ENCODE data around the gene MIF4GD. TPM values are rescaled to one million over a fixed set of nuclear protein-coding genes. Genes with fewer than 3 reads are reported as not detected.

MIF4GD gene
- total and polyA plus RNA-seq, 10 of the 15 experiments (the other 5 are each of a cell fraction or from before 2014, with no cell fraction given), result 22.8 to 96.2 (median 60.1) TPM

DNA sequence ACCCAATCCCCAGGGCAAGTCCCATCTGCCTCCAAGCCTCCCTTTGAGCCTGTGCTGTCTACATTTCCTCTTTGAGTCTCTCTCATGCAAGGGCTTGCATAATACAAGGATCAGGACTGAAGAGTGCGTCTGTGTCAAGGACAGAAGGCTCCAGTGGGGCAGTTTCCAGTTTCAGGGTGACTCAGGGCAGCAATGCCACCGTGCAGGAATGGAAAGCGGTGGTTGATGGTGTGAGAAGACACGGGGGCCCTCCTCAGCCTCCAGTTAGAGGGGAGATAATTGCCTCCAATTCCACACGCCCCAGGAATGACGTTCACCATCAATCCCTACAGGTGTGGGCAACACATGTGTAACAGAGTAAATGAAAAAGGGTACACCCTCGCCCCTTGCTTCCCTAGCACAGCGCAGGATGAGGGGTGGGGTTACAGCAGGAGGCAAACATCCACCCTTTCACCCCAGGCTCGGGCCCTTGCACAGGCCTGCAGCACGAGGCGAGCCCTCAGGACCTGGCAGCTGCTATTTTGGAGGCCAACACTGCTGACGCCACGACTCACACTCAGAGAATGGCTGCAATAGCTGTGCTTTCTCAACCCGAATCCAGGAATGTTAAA is 43.0 kb upstream of the MIF4GD start (continued):
- TF ChIP-seq CHD1 (IDR thresholded peaks at IDR 0.05; ENCODE audit: low read depth, low read length), result no peak
- no peak for TF ChIP-seq MEF2B (IDR thresholded peaks at IDR 0.05; ENCODE audit: partially characterized antibody, poor library complexity, severe bottlenecking)
- TF ChIP-seq YBX1 (IDR thresholded peaks at IDR 0.05), result no peak
- no peak for TF ChIP-seq RFX5 (IDR thresholded peaks at IDR 0.05; ENCODE audit: low read depth, low read length)
- no peak for TF ChIP-seq MYB (IDR thresholded peaks at IDR 0.05; ENCODE audit: borderline replicate concordance, low read depth, low read length)
- no peak for TF ChIP-seq WRNIP1 (IDR thresholded peaks at IDR 0.05; ENCODE audit: borderline replicate concordance, low read depth, low read length)
- no peak for TF ChIP-seq ZNF217 (IDR thresholded peaks at IDR 0.05)
- TF ChIP-seq, protein P1, sequence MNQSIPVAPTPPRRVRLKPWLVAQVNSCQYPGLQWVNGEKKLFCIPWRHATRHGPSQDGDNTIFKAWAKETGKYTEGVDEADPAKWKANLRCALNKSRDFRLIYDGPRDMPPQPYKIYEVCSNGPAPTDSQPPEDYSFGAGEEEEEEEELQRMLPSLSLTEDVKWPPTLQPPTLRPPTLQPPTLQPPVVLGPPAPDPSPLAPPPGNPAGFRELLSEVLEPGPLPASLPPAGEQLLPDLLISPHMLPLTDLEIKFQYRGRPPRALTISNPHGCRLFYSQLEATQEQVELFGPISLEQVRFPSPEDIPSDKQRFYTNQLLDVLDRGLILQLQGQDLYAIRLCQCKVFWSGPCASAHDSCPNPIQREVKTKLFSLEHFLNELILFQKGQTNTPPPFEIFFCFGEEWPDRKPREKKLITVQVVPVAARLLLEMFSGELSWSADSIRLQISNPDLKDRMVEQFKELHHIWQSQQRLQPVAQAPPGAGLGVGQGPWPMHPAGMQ (IDR thresholded peaks at IDR 0.05; ENCODE audit: borderline replicate concordance), result no peak
- no peak for TF ChIP-seq SIX5 (IDR thresholded peaks at IDR 0.05; ENCODE audit: low read depth, low read length, severe bottlenecking)
- TF ChIP-seq PAX8 (IDR thresholded peaks at IDR 0.05), result no peak
- 0 out of 2 replicates have a peak, but pooled peaks have one; percentile 25 for TF ChIP-seq MEF2A (IDR thresholded peaks at IDR 0.05; ENCODE audit: insufficient read depth, low read depth, low read length)
- TF ChIP-seq, protein P2, sequence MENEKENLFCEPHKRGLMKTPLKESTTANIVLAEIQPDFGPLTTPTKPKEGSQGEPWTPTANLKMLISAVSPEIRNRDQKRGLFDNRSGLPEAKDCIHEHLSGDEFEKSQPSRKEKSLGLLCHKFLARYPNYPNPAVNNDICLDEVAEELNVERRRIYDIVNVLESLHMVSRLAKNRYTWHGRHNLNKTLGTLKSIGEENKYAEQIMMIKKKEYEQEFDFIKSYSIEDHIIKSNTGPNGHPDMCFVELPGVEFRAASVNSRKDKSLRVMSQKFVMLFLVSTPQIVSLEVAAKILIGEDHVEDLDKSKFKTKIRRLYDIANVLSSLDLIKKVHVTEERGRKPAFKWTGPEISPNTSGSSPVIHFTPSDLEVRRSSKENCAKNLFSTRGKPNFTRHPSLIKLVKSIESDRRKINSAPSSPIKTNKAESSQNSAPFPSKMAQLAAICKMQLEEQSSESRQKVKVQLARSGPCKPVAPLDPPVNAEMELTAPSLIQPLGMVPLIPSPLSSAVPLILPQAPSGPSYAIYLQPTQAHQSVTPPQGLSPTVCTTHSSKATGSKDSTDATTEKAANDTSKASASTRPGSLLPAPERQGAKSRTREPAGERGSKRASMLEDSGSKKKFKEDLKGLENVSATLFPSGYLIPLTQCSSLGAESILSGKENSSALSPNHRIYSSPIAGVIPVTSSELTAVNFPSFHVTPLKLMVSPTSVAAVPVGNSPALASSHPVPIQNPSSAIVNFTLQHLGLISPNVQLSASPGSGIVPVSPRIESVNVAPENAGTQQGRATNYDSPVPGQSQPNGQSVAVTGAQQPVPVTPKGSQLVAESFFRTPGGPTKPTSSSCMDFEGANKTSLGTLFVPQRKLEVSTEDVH (IDR thresholded peaks at IDR 0.05; ENCODE audit: low read depth, partially characterized antibody), result no peak
- TF ChIP-seq SP1 (IDR thresholded peaks at IDR 0.05; ENCODE audit: low read depth, low read length), result peak; percentile 43
- TF ChIP-seq, protein P3, sequence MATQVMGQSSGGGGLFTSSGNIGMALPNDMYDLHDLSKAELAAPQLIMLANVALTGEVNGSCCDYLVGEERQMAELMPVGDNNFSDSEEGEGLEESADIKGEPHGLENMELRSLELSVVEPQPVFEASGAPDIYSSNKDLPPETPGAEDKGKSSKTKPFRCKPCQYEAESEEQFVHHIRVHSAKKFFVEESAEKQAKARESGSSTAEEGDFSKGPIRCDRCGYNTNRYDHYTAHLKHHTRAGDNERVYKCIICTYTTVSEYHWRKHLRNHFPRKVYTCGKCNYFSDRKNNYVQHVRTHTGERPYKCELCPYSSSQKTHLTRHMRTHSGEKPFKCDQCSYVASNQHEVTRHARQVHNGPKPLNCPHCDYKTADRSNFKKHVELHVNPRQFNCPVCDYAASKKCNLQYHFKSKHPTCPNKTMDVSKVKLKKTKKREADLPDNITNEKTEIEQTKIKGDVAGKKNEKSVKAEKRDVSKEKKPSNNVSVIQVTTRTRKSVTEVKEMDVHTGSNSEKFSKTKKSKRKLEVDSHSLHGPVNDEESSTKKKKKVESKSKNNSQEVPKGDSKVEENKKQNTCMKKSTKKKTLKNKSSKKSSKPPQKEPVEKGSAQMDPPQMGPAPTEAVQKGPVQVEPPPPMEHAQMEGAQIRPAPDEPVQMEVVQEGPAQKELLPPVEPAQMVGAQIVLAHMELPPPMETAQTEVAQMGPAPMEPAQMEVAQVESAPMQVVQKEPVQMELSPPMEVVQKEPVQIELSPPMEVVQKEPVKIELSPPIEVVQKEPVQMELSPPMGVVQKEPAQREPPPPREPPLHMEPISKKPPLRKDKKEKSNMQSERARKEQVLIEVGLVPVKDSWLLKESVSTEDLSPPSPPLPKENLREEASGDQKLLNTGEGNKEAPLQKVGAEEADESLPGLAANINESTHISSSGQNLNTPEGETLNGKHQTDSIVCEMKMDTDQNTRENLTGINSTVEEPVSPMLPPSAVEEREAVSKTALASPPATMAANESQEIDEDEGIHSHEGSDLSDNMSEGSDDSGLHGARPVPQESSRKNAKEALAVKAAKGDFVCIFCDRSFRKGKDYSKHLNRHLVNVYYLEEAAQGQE (IDR thresholded peaks at IDR 0.05; ENCODE audit: low read depth, low read length), result no peak
- TF ChIP-seq CREM (IDR thresholded peaks at IDR 0.05; ENCODE audit: low read depth), result peak; percentile 23; the same call in 1 of the 2 replicates
- no peak for TF ChIP-seq RAD51 (IDR thresholded peaks at IDR 0.05)
- no peak for TF ChIP-seq RB1 (IDR thresholded peaks at IDR 0.05; ENCODE audit: borderline replicate concordance)
- TF ChIP-seq, protein P4, sequence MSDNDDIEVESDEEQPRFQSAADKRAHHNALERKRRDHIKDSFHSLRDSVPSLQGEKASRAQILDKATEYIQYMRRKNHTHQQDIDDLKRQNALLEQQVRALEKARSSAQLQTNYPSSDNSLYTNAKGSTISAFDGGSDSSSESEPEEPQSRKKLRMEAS (IDR thresholded peaks at IDR 0.05; ENCODE audit: low read depth, low read length), result no peak
- TF ChIP-seq CHD2 (IDR thresholded peaks at IDR 0.05; ENCODE audit: borderline replicate concordance, low read depth, low read length), result no peak
- TF ChIP-seq, protein P5, sequence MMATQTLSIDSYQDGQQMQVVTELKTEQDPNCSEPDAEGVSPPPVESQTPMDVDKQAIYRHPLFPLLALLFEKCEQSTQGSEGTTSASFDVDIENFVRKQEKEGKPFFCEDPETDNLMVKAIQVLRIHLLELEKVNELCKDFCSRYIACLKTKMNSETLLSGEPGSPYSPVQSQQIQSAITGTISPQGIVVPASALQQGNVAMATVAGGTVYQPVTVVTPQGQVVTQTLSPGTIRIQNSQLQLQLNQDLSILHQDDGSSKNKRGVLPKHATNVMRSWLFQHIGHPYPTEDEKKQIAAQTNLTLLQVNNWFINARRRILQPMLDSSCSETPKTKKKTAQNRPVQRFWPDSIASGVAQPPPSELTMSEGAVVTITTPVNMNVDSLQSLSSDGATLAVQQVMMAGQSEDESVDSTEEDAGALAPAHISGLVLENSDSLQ (IDR thresholded peaks at IDR 0.05), result no peak
- TF ChIP-seq JUNB (IDR thresholded peaks at IDR 0.05), result peak; percentile 60; the same call in 1 of the 2 replicates
- TF ChIP-seq EZH2 (IDR thresholded peaks at IDR 0.05; ENCODE audit: borderline replicate concordance, control insufficient read depth, low read depth, low read length), result no peak
